NCI-H1092 (cell line): ENCODE data around the gene SSBP2.

Experiments used
- DNase-seq: peaks from one replicate; lab custom pipeline; 2025; lab: John Stamatoyannopoulos, UW

The SSBP2 gene

DNA sequence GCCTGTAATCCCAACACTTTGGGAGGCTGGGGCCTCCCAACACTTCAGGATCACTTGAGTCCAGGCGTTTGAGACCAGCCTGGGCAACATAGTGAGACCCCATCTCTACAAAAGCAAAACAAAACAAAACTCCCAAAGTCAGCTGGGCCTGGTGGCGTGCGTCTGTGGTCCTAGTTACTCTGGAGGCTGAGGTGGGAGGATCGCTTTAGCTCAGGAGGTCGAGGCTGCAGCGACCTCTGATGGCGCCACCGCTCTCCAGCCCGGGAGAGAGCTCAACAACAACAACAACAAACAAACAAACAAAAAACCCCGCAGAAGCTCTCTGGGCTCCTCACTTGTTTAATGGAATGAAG, 357.5 kb downstream of the SSBP2 start:
- DNase-seq = no peak

DNA sequence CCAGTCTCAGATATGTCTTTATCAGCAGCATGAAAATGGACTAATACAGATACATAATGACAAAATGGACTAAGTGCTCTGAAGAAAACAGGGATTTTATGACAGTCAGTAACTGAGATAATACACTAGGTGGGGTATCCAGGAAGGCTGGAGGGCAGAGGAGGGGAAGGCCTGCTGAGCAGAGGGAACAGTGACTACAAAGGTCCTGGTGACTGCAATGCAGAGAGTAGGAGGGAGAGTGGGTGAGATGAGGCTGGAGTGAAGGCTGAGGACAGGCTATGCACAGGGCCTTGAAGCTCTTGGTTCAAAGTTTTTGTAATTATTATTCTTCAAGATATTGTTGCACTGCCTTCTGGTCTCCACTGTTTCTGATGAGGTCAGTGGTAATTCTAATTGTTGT, 361.9 kb downstream of the SSBP2 start:
- no peak for DNase-seq

DNA sequence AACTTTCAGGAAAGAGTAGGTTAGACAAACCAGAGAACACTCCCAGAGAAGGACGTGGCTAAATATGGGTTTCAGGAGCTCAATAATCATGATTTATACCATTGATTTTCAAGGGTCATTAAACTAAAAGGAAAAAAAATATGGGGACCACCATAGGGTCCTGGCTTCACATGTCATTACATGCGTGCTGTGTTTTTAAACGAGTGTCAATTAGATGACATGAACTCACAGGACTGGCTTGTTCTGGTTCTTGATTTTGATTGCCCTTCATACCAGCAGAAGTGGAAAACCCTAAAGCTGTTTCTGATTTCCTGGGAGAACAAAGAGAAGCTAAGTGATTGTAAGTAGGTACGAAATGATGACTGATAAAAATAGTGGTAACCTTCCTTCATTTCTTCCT, 362.7 kb downstream of the SSBP2 start:
- DNase-seq = no peak

DNA sequence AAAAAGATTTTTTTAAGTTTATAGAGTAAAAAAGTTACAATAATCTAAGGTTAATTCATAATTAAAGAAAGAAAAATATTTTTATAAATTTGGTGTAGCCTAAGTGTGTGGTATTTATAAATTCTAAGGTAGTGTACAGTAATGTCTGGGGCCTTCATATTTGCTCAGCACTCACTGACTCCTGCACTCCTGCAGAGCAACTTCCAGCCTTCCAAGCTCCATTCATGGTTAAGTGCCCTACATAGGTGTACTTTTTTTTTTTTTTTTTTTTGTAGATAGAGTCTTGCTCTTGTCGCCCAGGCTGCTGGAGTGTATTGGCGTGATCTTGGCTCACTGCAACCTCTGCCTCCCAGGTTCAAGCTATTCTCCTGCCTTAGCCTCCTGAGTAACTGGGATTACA, 367.0 kb downstream of the SSBP2 start:
- DNase-seq = no peak

DNA sequence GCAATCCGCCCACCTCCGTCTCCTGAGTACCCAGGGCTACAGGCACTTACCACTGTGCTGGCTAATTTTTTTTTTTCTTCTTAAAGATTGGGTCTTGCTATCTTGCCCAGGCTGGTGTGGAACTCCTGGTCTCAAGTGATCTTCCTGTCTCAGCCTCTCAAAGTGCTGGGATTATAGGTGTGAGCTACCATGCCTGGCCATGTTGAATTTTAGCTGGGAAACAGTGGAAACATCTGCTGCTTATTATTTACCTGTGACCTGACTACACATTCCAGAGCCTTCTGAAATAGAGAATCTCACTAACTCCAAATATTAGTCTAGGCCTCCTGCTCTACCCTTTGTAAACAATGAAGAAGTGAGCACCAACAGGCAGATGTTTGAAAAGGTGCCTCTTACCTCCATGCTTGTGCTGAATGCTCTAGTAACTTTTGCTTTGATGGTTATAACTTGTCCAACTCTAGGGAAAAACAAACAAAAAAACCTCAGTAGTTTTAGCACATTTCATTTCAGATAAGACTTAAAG, 379.5 kb downstream of the SSBP2 start:
- DNase-seq = no peak

DNA sequence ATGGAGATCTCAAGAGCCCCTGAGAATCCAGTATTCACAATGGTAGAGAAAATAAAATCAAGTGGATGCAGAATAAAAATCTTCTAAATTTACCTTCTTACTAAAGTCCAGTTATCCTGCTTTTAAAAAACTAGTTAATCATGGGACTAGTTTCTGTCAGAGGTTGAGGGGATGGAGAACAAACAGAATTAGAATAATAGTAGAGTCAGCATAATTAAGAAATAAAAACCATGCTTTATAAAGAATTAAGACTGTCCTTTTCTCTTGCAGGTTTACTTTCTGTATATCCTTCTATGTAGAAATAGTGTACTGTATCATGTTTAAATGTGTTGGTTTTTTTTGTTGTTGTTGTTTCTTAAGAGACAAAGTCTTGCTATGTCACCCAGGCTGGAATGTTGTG, 380.0 kb downstream of the SSBP2 start:
- no peak for DNase-seq

DNA sequence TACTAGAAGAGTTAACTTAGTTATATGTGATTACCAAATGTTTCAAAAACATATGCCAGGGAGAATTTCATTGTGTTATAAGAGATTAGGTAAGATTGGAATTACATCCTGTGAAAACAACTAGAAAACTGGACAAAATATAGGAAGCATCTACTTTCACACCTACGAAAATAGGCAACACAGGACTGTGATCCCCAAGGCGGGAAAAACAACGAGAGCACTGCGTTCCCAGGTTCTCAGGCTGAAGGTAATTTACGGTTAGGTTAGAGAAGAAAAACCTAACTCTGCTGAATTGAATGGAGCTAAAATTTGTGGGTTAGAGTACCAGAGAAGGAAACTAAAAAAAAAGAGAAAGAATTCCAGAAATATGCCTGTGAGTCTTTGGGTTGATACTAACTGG, 385.4 kb downstream of the SSBP2 start:
- DNase-seq = no peak

DNA sequence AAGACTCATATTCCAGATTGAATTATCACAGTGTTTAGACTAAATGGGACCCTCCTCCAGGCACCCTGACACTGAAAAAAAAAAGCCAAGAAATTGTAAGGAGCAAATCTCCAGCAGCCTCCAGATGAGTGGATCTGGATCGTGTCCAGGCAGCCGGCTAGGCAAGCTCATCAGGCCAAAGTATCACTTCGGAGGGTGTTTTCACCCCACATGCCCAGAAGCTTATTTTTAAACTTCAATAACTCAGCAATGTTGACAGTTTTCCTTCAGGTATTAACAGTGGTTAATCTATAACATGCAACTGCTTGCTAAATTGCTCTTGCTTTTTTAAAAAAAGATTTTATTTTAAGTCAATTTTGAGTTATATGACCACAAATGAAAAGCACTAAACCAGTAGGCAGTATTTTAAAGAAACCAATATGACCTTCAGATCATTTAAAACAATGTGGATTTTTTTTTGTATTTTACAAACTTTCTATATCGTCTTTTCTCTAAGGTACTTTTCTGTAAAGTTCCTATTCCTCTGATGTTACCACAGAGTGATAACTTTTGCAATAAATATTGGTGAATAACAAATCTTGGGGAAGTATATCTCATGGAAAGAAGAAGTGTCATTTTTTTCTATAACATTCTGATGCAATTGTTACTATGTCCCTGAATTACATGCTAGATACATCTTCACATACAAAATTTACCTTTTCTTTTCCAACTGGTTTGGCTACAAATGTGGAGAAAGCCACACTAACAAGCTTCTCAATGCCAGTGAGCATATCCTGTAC, 387.6 kb downstream of the SSBP2 start:
- no peak for DNase-seq
